Esophagus muscularis mucosa (tissue), 2 donors: ENCODE data around the gene ANKRD39.

Experiments used
- POLR2A ChIP-seq: fragments of 450-650 bp; IDR thresholded peaks from one replicate; pipeline ENCODE4 v1.6.1; 2017; ENCODE audit warnings: antibody characterized with exemption, moderate library complexity, mild to moderate bottlenecking, low read depth
- POLR2AphosphoS5 ChIP-seq, 2 donors: sonication (generic); formaldehyde crosslinking; IDR thresholded peaks; one replicate each; pipeline ENCODE4 v1.6.1; 2017; ENCODE audit warnings: antibody characterized with exemption in 2 of 2

- TF ChIP-seq POLR2A (no peak), POLR2AphosphoS5 (IDR thresholded peaks at IDR 0.05) (no peak)
Measured at GRCh38 chr2:96895032-96895745, 37.4 kb upstream of the ANKRD39 start.
